CD4-positive, alpha-beta T cell treated with Interleukin-12 subunit alpha and Interleukin-12 subunit beta, for 1 hour (primary cell): Measurements from ENCODE around the gene BCKDK.
"Not testable (repeated sequence)": the region's sequence is repeated elsewhere in the genome, so short reads cannot be mapped to it uniquely, and the experiment has no call there.

ENCODE experiments used
- DNase-seq: peaks from one replicate; pipeline ENCODE4 v3.0.0-alpha.2; 2020

Gene BCKDK

DNA sequence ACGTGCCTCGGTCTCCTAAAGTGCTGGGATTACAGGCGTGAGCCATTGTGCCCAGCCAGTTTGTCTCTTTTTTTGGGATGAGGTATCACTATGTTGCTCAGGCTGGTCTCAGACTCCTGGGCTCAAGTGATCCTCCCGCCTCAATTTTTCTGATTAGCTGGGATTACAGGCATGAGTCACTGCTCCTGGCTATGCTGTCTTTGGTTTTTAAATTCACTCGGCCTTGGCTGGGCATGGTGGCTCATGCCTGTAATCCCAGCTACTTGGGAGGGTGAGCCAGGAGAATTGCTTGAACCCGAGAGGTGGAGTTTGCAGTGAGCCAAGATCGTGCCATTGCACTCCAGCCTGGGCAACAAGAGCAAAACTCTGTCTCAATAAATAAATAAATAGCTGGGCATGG, 36.2 kb downstream of the BCKDK start:
- DNase-seq = not testable (repeated sequence)

GRCh38 chr16:31145398-31145990, 37.3 kb downstream of the BCKDK start:
- no peak for DNase-seq

DNA sequence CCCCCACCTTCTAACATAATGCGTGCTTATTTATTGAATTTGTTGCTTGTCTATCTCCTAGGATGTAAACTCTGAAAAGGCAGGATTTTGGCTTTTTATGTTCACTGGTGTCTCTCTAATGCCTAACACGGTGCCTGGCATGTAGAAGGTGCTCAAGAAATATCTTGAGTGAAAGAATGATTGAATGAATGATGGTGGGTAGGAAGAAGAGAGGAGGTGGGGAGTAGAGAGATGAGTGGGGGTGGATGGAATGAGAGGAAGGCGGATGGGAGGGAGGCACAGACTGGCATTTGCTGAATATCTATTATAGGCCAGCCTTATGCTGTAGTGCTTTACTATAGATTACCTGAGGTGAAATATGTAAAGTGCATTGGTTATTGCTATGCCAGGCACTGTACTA, 39.4 kb downstream of the BCKDK start:
- DNase-seq = no peak

GRCh38 chr16:31148281-31148728, 40.1 kb downstream of the BCKDK start:
- DNase-seq = no peak

- no peak for DNase-seq
These were observed 40.7 kb downstream of the BCKDK start for GRCh38 chr16:31148896-31149295.

- no peak for DNase-seq
These were observed 41.1 kb downstream of the BCKDK start for GRCh38 chr16:31149332-31149731.

DNA sequence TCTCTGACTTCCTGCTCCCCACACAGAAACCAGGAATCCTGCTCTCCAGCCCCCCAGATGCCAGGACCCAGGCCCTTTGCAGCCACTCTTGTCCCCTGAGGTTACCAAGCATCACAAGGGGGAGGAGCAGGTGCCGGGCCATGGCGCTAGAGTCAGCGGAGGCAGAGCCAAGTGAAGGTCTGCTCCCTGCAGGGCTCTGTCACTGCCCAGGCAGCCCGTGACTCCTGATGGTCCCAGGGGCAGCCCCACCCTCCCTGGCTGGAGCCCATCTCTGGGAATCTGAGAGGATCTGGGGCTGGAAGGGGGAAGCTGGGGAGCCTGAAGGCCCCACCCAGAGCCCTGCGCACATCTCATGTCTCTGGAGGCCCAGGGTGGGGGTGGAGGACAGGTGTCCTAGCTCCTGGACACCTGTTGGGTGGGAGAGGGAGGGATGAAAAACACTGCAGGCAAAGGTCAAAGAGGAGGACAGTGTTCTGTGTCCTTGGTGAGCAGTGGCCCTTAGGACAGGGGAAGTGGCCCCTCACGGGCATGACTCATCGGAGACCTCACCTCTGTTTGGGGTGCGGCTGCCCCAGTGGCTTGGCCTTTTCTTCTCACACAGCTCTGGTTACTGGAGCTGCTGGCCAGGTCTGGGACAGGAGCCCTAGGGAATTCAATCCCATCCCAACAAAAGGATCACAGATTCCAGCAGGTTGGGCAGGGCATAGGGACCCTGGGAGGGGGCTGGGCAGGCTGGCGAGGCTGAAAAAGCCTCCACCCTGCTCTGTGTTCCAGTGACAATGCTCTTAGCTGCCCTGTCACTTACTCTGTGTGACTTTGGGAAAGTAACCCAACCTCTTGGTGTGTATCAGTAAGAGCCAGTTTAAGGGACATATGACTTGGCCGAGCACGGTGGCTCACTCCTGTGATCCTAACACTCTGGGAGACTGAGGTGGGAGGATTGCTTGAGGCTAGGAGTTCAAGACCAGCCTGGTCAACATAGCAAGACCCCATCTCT, 42.0 kb downstream of the BCKDK start, which contains the start of gene PRSS36:
PRSS36 (minus strand) TSS at position 173 of the 997 bp plus-strand sequence; CDS start at position 142, 31 bp downstream.
- no peak for DNase-seq

- not testable (repeated sequence) for DNase-seq
These were observed 42.8 kb downstream of the BCKDK start for GRCh38 chr16:31150976-31151375.

DNA sequence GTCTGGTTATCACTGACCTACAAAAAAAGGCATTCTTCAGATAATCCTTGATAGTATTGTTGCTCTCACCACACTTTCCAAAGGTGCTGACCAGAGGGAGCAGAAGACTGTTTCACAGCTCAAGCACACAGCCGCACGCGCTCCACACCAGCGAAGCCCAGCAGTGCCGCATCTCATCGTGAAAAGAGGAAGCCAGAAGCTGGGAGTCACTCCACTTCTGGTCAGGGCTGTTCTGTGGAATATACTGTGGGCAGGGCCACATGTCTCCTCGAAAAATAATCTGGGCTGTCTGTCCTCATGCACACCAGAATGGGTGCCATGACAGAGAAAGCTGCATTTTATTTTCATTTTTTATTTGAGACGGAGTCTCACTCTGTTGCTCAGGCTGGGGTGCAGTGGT, 49.0 kb downstream of the BCKDK start:
- DNase-seq = no peak
